ENCODE data around the gene DUSP1. TPM values are rescaled to one million over a fixed set of nuclear protein-coding genes. Genes with fewer than 3 reads are reported as not detected.

DUSP1 gene
- total RNA-seq, 1 experiment from 2014 or later = 10.3 TPM

- peak in 1 of 2 experiments; percentile 53 for DNase-seq
These were observed 580 bp upstream of the DUSP1 start for GRCh38 chr5:172771439-172772111.

GRCh38 chr5:172770374-172770674, 671 bp downstream of the DUSP1 start:
- Histone ChIP-seq H3K79me2 (ENCODE audit: low read depth) (peaks cover 29% of the 10 kb centered on the region), H4K20me1 (ENCODE audit: insufficient read depth) (peaks cover 29% of the 10 kb centered on the region), H3K4me1 (replicated peaks; ENCODE audit: insufficient read depth) (peaks cover 59% of the 10 kb centered on the region), H3K9me3 (ENCODE audit: insufficient read depth, low read depth) (no peaks in the 10 kb centered on the region), H3K36me3 (ENCODE audit: low read depth) (peaks cover 25% of the 10 kb centered on the region; the same call in 1 of the 2 replicates), H2AFZ (no peak overlapping the region; the same call in 1 of the 2 replicates), H3K27ac (peak overlapping the region; percentile 93), H3K4me2 (peak overlapping the region; percentile 100), H3K27me3 (ENCODE audit: insufficient read depth, low read depth) (no peaks in the 10 kb centered on the region), H3K4me3 (peak overlapping the region; percentile 91), H3F3A (ENCODE audit: insufficient read depth, low read depth) (peaks cover 61% of the 10 kb centered on the region), H3K9me2 (ENCODE audit: insufficient read depth) (no peaks in the 10 kb centered on the region)
- TF ChIP-seq CTCF (conservative IDR thresholded peaks at IDR 0.05) = no peak
- TF ChIP-seq EZH2 (IDR thresholded peaks at IDR 0.05; ENCODE audit: low read depth) = no peak
- intact Hi-C loops (cut with micrococcal nuclease; ENCODE audit: unreplicated experiment) = loop anchor here (1.0 kb wide), 1 partner anchor 162 kb away; no protein-coding TSS in a partner anchor
- no TSS peak for BruUV-seq (replicated peaks)
- ChIA-PET CTCF (interaction anchor here (0.8 to 1.2 kb wide), 3 partner anchors 55 to 160 kb away, joined by 3 read pairs; no protein-coding TSS in a partner anchor), POLR2A (ENCODE audit: unreplicated experiment) (interaction anchor here (0.5 to 0.7 kb wide), 3 partner anchors 37 to 875 kb away, joined by 4 to 9 read pairs (median 6); no protein-coding TSS in a partner anchor)
- no peak for DNase-seq

More at GRCh38 chr5:172771439-172772111, 580 bp upstream of the DUSP1 start:
- H2AFZ ChIP-seq = peak overlapping the region; percentile 65
- peaks cover 53% of the 10 kb centered on the region for H3F3A ChIP-seq (ENCODE audit: insufficient read depth, low read depth)
- H3K9me2 ChIP-seq (ENCODE audit: insufficient read depth) = no peaks in the 10 kb centered on the region
- ChIA-PET POLR2A (ENCODE audit: unreplicated experiment) (interaction anchor here (0.5 to 2.5 kb wide), 11 partner anchors 23 to 1053 kb away, joined by 3 to 24 read pairs (median 5); no protein-coding TSS in a partner anchor), CTCF (interaction anchor here (0.6 to 1.9 kb wide), 4 partner anchors 55 to 159 kb away, joined by 3 to 12 read pairs (median 4); no protein-coding TSS in a partner anchor)
- intact Hi-C loops (cut with micrococcal nuclease; ENCODE audit: unreplicated experiment) = loop anchor here (1.0 kb wide), 7 partner anchors 36 to 187 kb away; partner anchors contain the start of gene ERGIC1
- no peak for TF ChIP-seq EZH2 (IDR thresholded peaks at IDR 0.05; ENCODE audit: low read depth)
- TF ChIP-seq CTCF (conservative IDR thresholded peaks at IDR 0.05) = no peak
- peaks cover 25% of the 10 kb centered on the region; the same call in 1 of the 2 replicates for H3K36me3 ChIP-seq (ENCODE audit: low read depth)
- H3K4me1 ChIP-seq (replicated peaks; ENCODE audit: insufficient read depth) = peaks cover 64% of the 10 kb centered on the region
- peak overlapping the region; percentile 93 for H3K27ac ChIP-seq
- peak overlapping the region; percentile 100 for H3K4me2 ChIP-seq
- H3K9me3 ChIP-seq (ENCODE audit: insufficient read depth, low read depth) = no peaks in the 10 kb centered on the region
- H3K27me3 ChIP-seq (ENCODE audit: insufficient read depth, low read depth) = no peaks in the 10 kb centered on the region
- peak overlapping the region; percentile 91 for H3K4me3 ChIP-seq
- BruUV-seq (replicated peaks) = TSS peak; percentile 71
- H4K20me1 ChIP-seq (ENCODE audit: insufficient read depth) = peaks cover 29% of the 10 kb centered on the region
- peaks cover 29% of the 10 kb centered on the region for H3K79me2 ChIP-seq (ENCODE audit: low read depth)

GRCh38 chr5:172769616-172770373, 1.2 kb downstream of the DUSP1 start:
- TF ChIP-seq CTCF (conservative IDR thresholded peaks at IDR 0.05) = no peak
- no peak for TF ChIP-seq EZH2 (IDR thresholded peaks at IDR 0.05; ENCODE audit: low read depth)
- ChIA-PET POLR2A (ENCODE audit: unreplicated experiment) (interaction anchor here (0.7 kb wide), 1 partner anchor 36 kb away, joined by 9 read pairs; no protein-coding TSS in a partner anchor), CTCF (interaction anchor here (1.0 to 1.2 kb wide), 2 partner anchors 66 to 161 kb away, joined by 3 read pairs; no protein-coding TSS in a partner anchor)
- Histone ChIP-seq H2AFZ (no peak overlapping the region; the same call in 1 of the 2 replicates), H3K9me2 (ENCODE audit: insufficient read depth) (no peaks in the 10 kb centered on the region), H3K79me2 (ENCODE audit: low read depth) (peaks cover 29% of the 10 kb centered on the region), H3F3A (ENCODE audit: insufficient read depth, low read depth) (peaks cover 64% of the 10 kb centered on the region), H4K20me1 (ENCODE audit: insufficient read depth) (peaks cover 29% of the 10 kb centered on the region), H3K36me3 (ENCODE audit: low read depth) (peaks cover 25% of the 10 kb centered on the region; the same call in 1 of the 2 replicates), H3K27ac (peak overlapping the region; percentile 93), H3K27me3 (ENCODE audit: insufficient read depth, low read depth) (no peaks in the 10 kb centered on the region), H3K4me1 (replicated peaks; ENCODE audit: insufficient read depth) (peaks cover 57% of the 10 kb centered on the region), H3K4me3 (peak overlapping the region; percentile 91), H3K4me2 (peak overlapping the region; percentile 100), H3K9me3 (ENCODE audit: insufficient read depth, low read depth) (no peaks in the 10 kb centered on the region)
- intact Hi-C loops (cut with micrococcal nuclease; ENCODE audit: unreplicated experiment) = loop anchor here (1.0 to 10.0 kb wide), 2 partner anchors 163 to 285 kb away; partner anchors contain the start of gene CREBRF
- no peak for DNase-seq
- BruUV-seq (replicated peaks) = TSS peak; percentile 40
